HS-27A (cell line): ENCODE results near the gene KIF15.
A peak's percentile ranks its signal among the peaks of the same experiment; 100 is the strongest.
"Not testable (repeated sequence)": the region's sequence is repeated elsewhere in the genome, so short reads cannot be mapped to it uniquely, and the experiment has no call there.

Experiments used
- DNase-seq: peaks from one replicate; pipeline ENCODE4 v3.0.0-alpha.2; 2012; ENCODE audit warnings: low read depth, missing footprints

KIF15 gene

DNA sequence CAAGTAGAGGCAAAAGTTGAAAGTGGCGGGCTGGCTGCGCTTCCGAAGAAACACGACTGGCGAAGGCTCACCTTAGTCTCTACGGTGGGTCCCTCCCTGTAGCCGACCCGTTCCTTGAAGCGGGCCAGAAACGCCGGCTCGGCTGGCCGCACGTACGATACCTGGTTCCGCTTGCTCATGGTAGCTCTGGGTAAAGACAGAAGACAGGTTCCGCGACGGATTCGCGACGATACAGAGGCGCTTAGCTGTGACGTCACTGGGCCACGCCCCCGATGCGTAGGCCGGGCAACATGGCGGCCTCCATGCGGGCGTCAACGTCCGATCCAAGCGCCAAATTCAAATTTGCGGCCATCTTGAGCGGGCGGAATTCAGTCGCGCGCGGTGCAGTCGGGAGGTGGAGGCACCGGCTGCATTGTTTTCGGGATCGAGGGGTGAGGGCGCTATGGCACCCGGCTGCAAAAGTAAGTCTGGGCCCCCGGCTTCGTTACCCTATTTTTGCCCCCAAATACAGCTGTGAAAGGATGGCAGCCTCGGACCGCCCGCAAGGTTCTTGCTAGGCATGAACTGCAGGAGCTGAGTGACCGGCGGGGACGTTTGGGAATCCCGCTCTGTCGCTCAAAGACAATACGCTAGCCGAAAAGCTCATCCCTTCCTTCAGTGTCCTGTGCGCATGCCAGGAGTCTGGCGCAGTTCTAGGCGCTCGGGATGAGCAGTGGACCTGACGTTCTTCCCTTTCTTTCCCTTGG lies at the start of gene KIF15, which contains the start of gene KIAA1143:
Gene KIF15, plus strand, starts transcription at position 371 of the 746 bp plus-strand sequence. Its CDS starts 72 bp downstream, at position 443.
Gene KIAA1143, minus strand, starts transcription at position 196 of the 746 bp plus-strand sequence. Its CDS starts 17 bp downstream, at position 179.
- peak; percentile 90 for DNase-seq

GRCh38 chr3:44712455-44713075 lies 49.0 kb upstream of the KIF15 start, which contains the start of gene ZNF502:
ZNF502 (plus strand) TSS chr3:44712660; CDS start chr3:44720262, 7,602 bp downstream.
- peak; percentile 35 for DNase-seq

- no peak for DNase-seq
Observed at GRCh38 chr3:44721231-44722102, 40.1 kb upstream of the KIF15 start.

DNA sequence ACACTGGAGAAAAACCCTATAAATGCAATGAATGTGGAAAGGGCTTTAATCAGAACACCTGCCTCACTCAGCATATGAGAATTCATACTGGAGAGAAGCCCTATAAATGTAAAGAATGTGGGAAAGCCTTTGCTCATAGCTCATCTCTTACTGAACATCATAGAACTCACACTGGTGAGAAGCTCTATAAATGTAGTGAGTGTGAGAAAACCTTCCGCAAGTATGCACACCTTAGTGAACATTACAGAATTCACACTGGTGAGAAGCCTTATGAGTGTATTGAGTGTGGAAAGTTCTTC lies 39.5 kb upstream of the KIF15 start:
- DNase-seq: no peak

DNA sequence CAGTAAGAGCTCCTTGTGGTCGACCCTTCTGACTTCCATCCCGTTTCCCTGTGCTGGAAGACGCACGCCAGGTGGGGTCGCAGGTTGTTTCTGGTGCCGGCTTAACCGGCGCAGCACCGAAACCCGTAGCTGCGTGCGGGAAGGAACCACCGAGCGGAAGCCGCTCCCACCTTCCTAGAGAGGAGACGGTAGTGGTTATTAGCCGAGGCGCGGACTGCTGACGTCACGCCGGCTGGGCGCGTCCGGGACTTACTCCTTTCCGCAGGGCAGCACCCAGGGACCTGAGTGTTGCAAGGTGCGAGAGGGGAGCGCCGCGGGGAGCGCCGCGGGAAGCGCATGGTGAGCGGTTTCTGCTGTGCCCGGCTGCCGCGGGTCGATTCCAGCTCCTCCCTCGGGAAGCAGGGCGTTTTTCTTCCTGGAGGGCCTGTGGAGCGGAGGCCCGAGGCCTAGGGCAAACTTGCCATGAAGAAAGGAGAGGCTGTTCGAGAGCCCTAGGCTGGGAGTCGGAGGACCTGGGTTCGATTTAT lies 32.1 kb upstream of the KIF15 start, which contains the start of gene ZNF501:
Gene ZNF501, plus strand, starts transcription at position 252 of the 527 bp plus-strand sequence. CDS start 4,787 bp downstream, outside the sequence.
- DNase-seq: no peak

GRCh38 chr3:44734646-44735168 lies 26.9 kb upstream of the KIF15 start:
- DNase-seq: no peak

DNA sequence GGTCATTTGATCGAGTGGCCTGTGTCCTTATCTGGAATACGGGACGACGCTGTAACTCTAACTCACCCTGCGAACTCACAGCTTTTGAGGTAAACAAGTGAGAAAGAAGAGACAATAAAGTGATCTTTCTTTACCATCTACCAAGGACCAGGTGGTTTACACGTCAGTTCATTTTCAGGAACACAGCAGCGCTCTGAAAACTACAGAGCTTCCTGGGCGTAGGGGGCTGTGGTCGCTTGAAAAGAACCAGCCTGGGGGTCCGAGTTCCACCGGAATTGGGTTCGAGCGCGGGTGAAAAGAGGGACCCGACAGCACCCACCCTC lies 532 bp upstream of the KIF15 start:
- DNase-seq: peak; percentile 11

- peak; percentile 14 for DNase-seq
Observed at GRCh38 chr3:44762170-44762677, 630 bp downstream of the KIF15 start.

- DNase-seq: no peak
Observed at GRCh38 chr3:44762690-44763089, 1.1 kb downstream of the KIF15 start.

DNA sequence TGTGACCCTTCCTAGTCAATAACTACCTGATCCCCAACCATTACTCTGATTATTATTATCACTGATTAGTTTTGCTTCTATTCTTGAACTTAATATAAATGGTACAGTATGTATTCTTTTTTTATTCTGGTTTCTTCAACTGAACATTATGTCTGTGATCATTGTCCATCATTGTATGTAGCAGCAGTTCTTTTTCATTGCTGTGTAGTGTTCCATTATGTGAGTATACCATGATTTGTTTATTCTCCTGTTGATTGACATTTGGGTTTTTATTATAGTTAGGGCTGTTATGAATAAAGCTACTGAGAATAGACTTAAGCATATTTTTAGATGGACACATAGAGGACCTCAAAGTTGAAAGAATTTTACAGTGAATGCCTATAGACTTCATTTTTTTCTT lies 2.7 kb downstream of the KIF15 start:
- DNase-seq: no peak

- no peak for DNase-seq
Observed at GRCh38 chr3:44771424-44772098, 10.0 kb downstream of the KIF15 start.

DNA sequence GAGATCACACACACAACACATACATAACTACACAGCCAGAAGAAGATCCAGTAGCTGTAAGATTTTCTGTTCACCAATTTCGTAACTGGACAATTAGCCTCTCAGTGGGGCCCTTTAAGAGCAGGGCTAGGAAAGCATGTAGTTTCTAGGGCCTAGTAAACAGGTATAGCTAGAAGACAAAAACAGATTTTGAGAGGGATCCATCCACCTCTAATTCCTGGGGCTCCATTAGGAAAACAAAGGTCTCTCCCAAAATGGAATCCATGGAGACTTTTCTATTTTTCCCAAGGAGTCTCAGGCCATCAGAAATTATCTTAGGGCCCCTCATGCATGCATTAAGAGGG lies 10.5 kb downstream of the KIF15 start:
- DNase-seq: no peak

DNA sequence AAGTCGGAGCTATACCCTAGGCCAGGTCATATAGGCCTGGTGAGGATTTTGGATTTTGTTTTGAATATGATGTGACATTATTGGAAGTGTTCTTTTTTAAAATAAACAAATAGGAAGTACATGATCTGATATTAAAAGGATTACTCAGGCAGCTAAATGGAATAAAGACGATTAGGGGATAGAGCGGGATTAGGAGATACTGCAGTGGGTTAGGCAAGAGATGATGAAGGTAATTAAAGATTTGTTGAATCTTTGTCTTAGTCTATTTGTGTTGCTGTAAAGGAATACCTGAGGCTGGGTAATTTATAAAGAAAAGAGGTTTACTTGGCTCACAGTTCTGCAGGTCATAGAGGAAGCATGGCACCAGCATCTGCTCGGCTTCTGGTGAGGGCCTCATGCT lies 21.3 kb downstream of the KIF15 start:
- DNase-seq: no peak

DNA sequence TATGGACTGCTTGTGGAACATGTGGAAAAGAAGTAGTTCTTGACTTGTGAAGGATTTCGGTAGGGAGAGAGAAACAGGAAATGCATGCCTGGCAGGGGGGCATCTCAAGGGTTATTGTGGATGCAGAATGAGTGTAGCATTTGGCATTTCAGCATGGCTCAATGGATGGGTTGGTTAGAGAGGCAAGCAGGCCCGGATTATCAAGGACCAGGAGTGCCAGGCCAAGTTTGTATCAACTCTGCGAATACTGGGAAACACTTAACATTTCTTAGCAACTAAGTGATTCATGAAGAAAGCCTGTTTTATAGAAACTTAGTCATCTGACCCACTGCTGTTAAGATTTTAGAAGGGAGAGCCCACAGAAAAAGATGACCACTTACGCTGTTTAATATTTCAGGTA lies 33.6 kb downstream of the KIF15 start:
- DNase-seq: no peak

DNA sequence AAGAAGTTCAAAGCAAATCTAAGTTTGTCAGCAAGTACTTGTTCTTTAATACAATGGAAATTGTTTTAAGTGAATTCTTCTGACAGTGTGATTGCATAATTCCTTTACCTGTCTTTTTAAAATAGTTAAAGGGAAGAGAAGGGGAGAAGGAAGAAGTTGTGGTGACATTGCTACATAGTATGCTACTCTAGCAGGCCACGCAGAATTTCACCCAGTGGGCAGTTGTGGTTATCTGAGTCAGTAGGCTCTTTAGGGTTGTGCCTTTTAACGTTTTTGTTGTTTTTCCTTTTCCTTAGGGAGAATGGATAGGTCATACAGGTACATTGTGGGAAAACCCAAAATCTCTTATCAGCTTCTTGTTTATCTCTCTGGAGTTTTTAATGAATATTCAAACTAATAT lies 40.4 kb downstream of the KIF15 start:
- no peak for DNase-seq

DNA sequence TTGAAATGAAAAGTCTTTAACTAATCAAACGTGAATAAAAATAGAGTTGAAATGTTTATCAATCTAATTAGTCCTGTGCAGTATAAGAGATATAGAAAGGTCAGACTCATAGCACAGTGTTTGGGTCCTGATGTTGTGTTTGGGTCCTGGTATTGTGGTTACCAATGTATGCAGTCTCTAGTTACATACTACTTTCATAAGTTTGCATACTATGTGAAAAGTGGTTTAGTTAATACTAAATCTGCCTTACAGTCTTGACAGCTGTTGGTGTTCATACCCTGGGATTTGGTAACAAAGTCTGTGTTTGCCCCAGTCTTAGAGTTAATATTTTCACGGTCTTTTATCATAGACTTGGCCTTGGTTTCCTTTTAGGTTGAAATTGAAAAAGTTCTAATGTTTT lies 41.7 kb downstream of the KIF15 start:
- DNase-seq: no peak

DNA sequence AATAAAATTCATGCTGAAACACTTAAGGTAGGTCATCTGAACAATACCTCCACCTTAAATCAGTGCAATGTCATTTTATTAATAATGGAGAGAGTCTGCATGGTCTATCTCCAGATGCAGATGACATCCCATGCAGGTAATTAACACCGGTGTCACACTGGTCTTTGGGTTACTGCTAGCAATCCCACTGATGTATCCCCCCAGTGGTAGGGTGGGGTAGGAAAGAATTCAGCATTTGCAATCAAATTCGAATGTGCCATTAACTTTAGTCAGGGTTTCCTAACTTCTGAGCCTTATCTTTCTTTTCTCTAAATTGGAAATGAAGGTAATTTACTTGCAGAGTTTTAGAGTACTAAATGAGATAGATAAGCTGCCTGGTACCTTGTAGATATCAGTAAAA lies 44.4 kb downstream of the KIF15 start:
- no peak for DNase-seq

DNA sequence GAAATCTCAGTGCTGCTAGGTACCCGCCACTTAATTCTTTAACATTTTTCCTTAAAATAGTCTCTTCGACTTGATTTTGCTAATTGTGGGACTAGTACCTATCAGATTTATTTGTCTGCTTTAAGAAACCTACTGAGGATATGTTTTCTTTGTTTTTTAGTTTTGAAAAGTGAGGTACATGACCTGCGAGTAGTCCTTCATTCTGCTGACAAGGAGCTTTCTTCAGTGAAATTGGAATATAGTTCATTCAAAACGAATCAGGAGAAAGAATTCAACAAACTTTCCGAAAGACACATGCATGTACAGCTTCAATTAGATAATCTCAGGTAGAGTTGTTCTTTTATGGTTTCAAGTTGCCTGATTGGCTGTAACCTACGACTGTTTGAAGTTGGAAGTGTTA lies 53.2 kb downstream of the KIF15 start:
- DNase-seq: no peak

- DNase-seq: not testable (repeated sequence)
Observed at GRCh38 chr3:44816334-44816733, 54.7 kb downstream of the KIF15 start.

DNA sequence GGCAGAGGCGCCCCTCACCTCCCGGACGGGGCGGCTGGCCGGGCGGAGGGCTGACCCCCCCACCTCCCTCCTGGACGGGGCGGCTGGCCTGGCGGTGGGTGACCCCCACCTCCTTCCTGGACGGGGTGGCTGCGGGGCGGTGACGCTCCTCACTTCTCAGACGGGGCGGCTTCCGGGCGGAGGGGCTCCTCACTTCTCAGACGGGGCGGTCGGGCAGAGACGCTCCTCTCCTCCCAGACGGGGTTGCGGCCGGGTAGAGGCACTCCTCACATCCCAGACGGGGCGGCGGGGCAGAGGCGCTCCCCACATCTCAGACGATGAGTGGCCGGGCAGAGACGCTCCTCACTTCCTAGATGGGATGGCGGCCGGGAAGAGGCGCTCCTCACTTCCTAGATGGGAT lies 59.6 kb downstream of the KIF15 start:
- DNase-seq: not testable (repeated sequence)

DNA sequence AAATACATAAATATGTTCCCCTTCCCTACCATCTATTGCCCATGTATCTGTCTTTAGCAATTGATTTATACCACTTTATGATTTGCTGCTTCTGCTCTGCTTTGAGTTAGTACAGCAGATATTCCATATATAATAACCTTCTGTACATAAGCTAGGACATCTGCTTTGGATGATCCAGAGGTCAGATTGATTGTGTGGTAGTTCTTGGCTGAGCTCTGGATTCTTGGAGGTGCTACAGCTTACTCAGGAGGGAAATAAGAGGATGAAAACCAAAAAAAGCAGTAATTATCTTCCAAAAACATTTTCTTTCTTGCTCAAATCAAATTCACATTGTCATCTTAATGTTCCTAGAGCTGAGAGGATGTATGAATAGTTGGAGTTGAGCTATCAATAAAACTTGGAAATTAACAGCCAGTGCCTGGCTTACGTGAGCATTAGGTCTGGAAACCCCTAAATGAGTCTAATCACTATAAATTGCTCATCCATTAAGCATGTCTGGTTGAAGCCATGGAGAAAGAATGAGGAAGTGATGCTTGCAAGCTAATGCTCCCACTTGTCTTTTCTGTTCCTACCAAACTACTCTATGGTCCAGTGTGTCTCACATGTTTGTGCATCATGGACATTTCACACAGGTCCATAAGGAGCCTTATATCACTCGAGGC lies 63.8 kb downstream of the KIF15 start:
- no peak for DNase-seq
